Raji (cell line): Measurements from ENCODE around the gene THAP4.

Source experiments
- POLR2A ChIP-seq: IDR thresholded peaks from 2 replicates; pipeline ENCODE4 v1.6.1; 2011; ENCODE audit warnings: low read depth, low read length, control low read depth; ENCODE audit not compliant: insufficient read depth

Gene THAP4

GRCh38 chr2:241637018-241637794 is at the start of gene THAP4, which contains the start of gene ATG4B:
Gene THAP4 (minus strand): TSS chr2:241637158. CDS start chr2:241637017, 141 bp downstream.
Gene ATG4B (plus strand): TSS chr2:241637693. CDS start chr2:241637715, 22 bp downstream.
- TF ChIP-seq POLR2A: peak; percentile 79

- TF ChIP-seq POLR2A: no peak
Measured at GRCh38 chr2:241686324-241686649, 49.3 kb upstream of the THAP4 start.

GRCh38 chr2:241680827-241681599 is 44.1 kb upstream of the THAP4 start:
- TF ChIP-seq POLR2A: no peak

- no peak for TF ChIP-seq POLR2A
Measured at GRCh38 chr2:241680044-241680443, 43.1 kb upstream of the THAP4 start.

GRCh38 chr2:241678784-241679540 is 42.0 kb upstream of the THAP4 start:
- no peak for TF ChIP-seq POLR2A

- no peak for TF ChIP-seq POLR2A
Measured at GRCh38 chr2:241678307-241678706, 41.3 kb upstream of the THAP4 start.

- no peak for TF ChIP-seq POLR2A
Measured at GRCh38 chr2:241677392-241677791, 40.4 kb upstream of the THAP4 start.

- TF ChIP-seq POLR2A: no peak
Measured at GRCh38 chr2:241676665-241677064, 39.7 kb upstream of the THAP4 start.

- TF ChIP-seq POLR2A: no peak
Measured at GRCh38 chr2:241675885-241676284, 38.9 kb upstream of the THAP4 start.

- no peak for TF ChIP-seq POLR2A
Measured at GRCh38 chr2:241673797-241674725, 37.1 kb upstream of the THAP4 start.

- no peak for TF ChIP-seq POLR2A
Measured at GRCh38 chr2:241673189-241673663, 36.3 kb upstream of the THAP4 start.

- TF ChIP-seq POLR2A: no peak
Measured at GRCh38 chr2:241672243-241673188, 35.6 kb upstream of the THAP4 start.
